ENCODE results near the gene CCDC172.
A peak's percentile ranks its signal among the peaks of the same experiment; 100 is the strongest.

CCDC172 gene

GRCh38 chr10:116395223-116395985, 71.2 kb downstream of the CCDC172 start:
- DNase-seq (ENCODE audit: low read depth) = peak; percentile 16
- H3K4me3 ChIP-seq (ENCODE audit: low read length) = no peak overlapping the region
- no peak for TF ChIP-seq CTCF (IDR thresholded peaks at IDR 0.05; ENCODE audit: insufficient read depth, low read depth, low read length, missing control alignments)

- no peak for TF ChIP-seq CTCF (IDR thresholded peaks at IDR 0.05; ENCODE audit: insufficient read depth, low read depth, low read length, missing control alignments)
- H3K4me3 ChIP-seq (ENCODE audit: low read length) = no peak overlapping the region
- DNase-seq (ENCODE audit: low read depth) = peak; percentile 33
Observed at GRCh38 chr10:116398224-116398623, 74.0 kb downstream of the CCDC172 start.

GRCh38 chr10:116402858-116403257, 78.6 kb downstream of the CCDC172 start:
- H3K4me3 ChIP-seq (ENCODE audit: low read length) = no peak overlapping the region
- no peak for TF ChIP-seq CTCF (IDR thresholded peaks at IDR 0.05; ENCODE audit: insufficient read depth, low read depth, low read length, missing control alignments)
- no peak for DNase-seq (ENCODE audit: low read depth)

- DNase-seq (ENCODE audit: low read depth) = no peak
- no peak for TF ChIP-seq CTCF (IDR thresholded peaks at IDR 0.05; ENCODE audit: insufficient read depth, low read depth, low read length, missing control alignments)
- no peak overlapping the region for H3K4me3 ChIP-seq (ENCODE audit: low read length)
Observed at GRCh38 chr10:116403740-116404250, 79.5 kb downstream of the CCDC172 start.

GRCh38 chr10:116408719-116409118, 84.5 kb downstream of the CCDC172 start:
- no peak overlapping the region for H3K4me3 ChIP-seq (ENCODE audit: low read length)
- no peak for TF ChIP-seq CTCF (IDR thresholded peaks at IDR 0.05; ENCODE audit: insufficient read depth, low read depth, low read length, missing control alignments)
- DNase-seq (ENCODE audit: low read depth) = no peak

GRCh38 chr10:116410351-116410750, 86.1 kb downstream of the CCDC172 start:
- no peak for DNase-seq (ENCODE audit: low read depth)
- TF ChIP-seq CTCF (IDR thresholded peaks at IDR 0.05; ENCODE audit: insufficient read depth, low read depth, low read length, missing control alignments) = no peak
- H3K4me3 ChIP-seq (ENCODE audit: low read length) = no peak overlapping the region

- no peak overlapping the region for H3K4me3 ChIP-seq (ENCODE audit: low read length)
- DNase-seq (ENCODE audit: low read depth) = peak; percentile 82
- no peak for TF ChIP-seq CTCF (IDR thresholded peaks at IDR 0.05; ENCODE audit: insufficient read depth, low read depth, low read length, missing control alignments)
Observed at GRCh38 chr10:116417821-116418220, 93.6 kb downstream of the CCDC172 start.

All from epithelial cell of esophagus (primary cell).